Activated naive CD8-positive, alpha-beta T cell treated with anti-CD3 and anti-CD28 coated beads, Interleukin-2, amount 50 U/mL, for 16 hours (primary cell): Measurements from ENCODE around the gene TBCE.
A peak's percentile ranks its signal among the peaks of the same experiment; 100 is the strongest.

Experiments used
- DNase-seq: peaks from one replicate; pipeline ENCODE4 v3.0.0-alpha.2; 2020; ENCODE audit warnings: low read depth, low spot score

TBCE gene, protein sequence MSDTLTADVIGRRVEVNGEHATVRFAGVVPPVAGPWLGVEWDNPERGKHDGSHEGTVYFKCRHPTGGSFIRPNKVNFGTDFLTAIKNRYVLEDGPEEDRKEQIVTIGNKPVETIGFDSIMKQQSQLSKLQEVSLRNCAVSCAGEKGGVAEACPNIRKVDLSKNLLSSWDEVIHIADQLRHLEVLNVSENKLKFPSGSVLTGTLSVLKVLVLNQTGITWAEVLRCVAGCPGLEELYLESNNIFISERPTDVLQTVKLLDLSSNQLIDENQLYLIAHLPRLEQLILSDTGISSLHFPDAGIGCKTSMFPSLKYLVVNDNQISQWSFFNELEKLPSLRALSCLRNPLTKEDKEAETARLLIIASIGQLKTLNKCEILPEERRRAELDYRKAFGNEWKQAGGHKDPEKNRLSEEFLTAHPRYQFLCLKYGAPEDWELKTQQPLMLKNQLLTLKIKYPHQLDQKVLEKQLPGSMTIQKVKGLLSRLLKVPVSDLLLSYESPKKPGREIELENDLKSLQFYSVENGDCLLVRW

DNA sequence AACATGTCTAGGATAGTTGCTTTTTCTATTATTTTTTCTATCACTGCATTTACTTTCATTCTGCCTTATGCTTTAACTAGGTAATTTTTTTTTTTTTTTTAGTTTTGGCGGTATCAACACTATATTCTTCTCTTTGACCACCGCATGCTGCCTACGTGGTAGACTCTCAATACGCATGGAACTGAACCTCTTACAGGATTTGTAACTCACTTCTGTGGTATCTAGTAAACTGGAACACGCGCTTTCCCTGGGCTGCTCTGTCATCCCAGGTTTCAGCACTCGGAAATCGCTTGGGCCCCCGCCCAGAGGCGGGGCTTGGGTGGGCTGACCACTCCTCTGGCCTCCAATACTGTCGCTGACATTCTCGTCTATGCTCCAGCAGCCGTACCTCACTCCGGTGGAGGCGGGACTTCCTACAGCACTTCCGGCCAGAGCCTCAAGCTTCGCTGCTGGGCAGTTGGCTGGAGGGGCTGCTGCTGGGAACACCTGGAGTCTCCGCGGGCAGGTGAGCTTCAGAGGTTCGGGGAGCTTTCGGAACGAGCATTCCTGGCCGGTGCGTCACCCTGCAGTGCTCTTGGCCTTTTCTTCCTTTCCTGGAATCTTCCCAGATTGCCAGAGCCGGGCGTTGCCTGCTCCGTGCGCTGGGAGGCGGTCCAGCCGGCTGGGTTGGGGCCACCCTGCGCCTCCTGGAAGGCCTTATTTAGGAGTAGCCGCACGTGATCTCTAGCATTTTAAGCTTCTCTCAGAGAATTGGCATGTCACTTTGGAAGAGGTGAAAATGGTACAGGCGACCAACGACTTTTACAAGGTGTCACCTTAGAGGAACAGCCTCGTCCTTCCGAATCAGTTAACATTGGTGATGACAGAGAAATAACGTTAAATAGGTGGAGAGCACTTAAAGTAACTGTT, at the start of gene TBCE:
TBCE (plus strand) TSS at position 428 of the 909 bp plus-strand sequence. CDS start 12,623 bp downstream, outside the sequence.
- DNase-seq: peak; percentile 58

DNA sequence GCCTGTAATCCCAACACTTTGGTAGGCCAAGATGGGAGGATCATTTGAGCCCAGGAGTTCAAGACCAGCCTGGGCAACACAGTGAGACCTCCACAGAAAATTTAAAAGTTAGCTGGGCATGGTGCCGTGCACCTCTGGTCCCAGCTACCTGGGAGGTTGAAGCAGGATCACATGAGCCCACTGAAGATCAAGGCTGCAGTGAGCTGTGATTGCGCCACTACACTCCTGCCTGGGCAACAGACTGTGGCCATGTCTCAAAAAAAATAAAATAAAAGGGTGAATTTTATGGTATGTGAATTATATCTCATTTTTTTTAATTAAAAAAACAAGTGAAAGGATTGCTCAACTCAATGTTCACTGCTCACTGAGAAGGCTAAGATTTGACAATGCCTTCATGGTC, 48.0 kb upstream of the TBCE start:
- no peak for DNase-seq

DNA sequence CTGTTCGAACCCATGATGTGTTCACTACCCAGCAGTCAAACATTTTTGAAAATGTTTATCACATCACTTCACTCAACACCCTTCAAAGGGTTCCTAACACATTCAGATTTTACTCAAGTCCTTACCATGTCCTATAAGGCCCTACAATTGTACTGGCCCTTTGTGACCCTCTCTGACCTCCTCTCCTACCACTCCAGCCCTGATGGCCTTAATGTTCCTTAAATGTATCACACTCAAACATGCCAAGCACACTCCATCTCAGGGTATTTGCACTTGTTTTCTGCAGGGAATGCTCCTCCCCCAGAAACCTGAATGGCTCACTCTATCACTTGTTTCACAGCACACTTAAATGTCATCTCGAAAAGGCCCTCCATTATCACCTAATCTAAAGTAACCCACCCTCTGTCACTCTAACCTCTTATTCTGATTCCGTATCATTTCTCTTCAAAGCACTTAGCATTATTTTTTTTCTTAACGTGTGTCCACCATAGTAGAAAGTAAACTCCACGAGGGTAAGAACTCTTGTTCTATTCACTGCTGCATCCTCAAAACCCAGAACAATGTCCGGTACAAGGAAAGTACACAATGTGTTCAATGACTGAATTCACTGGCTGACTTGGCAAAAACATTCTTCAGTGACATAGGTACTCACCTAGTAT, 46.6 kb upstream of the TBCE start:
- DNase-seq: no peak

DNA sequence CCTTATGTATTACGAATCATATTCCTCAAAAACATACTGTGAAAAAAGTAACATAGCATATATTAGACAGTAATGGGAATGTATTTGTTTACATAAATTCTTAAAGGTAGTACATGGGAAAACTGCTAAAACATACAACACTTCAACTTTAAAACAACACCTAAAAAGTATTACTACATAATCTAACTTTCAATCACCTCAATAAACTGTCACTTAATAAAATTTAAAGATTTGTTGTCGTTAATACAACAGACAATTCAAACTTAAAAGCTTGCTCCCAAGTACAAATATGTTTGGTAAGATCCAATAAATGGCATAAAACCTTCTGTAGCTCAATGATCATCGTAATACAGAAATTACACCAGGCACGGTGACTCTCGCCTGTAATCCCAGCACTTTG, 42.9 kb upstream of the TBCE start:
- no peak for DNase-seq

DNA sequence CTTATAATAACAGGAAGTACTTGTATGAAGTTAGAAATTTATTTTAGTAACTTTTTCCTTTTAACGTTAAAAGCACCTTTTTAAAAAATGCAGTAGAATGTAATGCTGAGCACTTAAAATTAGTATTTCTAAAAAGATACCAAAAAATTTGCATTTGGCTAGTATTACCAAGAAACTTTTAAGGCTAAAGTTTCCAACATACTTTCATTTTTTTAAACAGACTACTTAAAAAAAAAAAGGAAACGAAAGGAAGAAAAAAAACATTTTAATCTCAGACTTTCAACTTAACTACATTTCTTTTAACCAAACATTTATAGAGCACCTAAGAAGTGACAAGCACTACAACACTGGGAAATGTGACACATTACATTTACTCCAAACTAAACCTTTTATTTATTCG, 42.1 kb upstream of the TBCE start:
- no peak for DNase-seq

DNA sequence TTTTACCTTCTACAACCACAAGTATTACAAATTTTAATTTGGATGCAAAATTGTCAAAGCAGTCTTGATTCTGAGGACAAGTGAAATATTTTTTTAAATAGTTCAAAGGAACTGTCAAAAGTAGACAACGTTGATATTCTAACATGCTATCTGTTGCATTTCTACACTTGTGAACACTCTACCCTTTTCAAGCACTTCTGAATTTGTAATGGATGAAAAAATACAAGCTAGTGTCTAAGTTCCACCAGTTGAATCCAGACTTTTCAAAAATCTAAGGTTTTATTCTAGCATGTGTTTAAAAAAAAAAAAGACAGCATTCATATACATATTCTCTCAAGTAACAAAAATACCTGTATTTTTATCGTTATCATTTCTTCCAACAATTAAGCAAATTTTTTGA, 41.4 kb upstream of the TBCE start:
- no peak for DNase-seq

DNA sequence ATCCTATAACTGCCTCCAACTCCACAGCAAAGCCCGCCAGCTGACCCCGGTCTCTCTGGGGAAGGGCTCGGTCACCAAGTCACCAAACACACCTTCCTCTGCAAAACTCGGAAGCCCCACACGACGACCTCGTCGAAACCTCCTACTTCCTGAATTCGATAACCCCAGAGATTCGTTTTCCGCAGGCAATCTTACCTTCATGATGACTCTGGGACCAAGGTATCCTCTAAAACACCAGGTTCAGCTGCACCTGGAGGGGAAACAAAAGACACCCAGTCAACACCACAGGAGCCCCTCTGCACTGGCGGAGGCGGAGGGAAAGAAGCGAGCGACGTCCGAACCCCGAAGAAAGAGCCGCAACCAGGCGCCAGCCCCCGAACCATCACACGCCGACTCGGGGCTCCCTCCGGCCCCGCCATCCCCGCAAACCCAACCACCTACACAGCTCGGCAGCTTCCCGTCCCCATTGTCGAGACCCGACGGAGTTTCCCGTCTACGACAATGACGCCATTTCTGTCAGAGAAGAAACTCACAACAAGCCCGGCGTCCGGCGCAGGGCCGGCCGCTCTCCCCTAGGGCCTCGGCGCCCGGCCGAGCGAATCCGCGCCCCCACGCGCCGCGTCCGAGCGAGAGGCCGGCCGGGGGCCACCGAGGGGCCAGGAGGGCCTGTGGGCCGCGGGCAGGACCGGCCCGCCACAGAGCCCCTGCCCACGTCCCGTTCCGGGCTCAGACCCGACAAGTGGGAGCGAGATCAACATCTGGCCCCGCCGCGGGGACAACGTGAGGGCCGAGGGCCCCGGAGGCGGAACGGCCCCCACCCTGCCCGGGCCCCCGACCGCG, 40.3 kb upstream of the TBCE start:
- DNase-seq: peak; percentile 32

DNA sequence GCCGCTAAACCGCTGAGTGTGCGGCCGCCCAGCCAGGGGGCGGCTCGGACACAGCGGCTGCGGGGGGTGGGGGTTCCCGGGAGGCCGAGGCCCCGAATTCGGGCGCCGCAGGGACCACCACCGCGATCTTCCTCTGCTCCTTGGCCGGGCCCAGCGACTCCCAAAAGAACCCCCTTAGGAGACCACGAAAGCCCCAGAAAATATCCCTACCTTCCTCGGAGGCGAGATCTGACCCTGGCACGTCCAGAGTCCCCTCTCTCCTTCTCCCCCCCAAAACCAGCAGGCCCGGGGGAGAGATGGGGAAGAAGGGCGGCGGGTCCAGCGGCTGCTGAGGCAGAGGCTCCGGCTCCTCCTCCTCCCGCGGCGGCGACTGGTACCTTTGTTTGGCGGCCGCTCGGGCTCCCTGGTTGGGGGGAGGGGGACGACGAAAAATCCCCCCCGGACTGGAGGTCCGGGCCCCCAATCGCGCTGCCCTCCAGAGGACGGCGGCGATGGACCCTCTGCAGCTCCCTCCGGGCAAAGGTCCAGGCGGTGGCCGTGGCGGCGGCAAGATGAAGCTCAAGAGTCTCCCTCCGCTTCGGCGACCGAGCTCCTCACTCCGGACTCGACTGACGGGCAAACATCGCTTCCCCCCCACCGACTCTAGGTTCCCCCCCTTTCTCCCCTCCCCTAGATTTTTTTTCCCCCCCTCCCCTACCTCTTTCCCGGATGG, 39.5 kb upstream of the TBCE start, which contains the start of gene ARID4B:
ARID4B (minus strand) TSS at position 621 of the 712 bp plus-strand sequence. CDS start 1,260 bp downstream, outside the sequence.
- peak; percentile 17 for DNase-seq

DNA sequence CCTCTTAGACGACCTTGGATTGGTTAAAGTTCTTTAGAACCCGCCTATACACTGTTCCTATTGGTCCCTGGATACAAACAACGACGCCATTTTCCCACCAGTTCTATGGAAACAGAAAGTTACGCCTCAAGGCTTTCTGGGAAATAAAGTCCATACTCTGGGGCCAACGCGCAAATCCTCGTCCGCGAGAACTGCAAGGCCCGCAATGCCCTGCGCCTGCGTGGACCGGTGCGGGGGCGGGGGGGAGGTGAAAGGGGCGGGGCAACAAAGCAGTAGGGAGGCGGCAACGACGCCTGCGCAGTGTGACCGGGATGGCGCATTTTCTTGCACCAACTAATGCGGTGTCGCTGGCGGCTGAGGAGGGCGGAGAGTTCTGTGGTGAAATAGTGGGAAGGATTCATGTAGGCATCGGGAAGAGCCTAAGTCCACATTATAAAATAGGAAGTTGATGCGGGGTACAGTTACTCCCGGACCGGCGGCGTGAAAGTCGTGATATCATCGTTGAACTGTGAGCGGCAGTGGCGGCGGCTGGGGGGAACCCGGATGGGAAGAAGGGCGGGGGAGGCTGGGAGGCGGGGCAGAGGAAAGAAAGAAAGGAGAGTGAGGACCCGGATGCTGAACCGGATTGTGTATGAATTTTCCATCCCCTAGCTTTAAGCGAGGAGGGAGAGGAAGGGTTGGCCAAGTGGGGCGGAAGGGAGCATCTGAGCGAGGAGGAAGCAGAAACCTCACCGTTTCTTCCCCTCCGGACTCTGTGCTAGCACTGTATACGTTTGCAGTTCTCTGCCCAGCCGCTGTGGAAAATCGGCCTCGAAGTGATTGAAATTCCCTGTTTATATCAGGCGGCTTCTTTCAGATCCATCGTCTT, 38.7 kb upstream of the TBCE start, which contains the start of gene GGPS1:
GGPS1 (plus strand) TSS at position 300 of the 868 bp plus-strand sequence. CDS start 6,695 bp downstream, outside the sequence.
- DNase-seq: peak; percentile 98

DNA sequence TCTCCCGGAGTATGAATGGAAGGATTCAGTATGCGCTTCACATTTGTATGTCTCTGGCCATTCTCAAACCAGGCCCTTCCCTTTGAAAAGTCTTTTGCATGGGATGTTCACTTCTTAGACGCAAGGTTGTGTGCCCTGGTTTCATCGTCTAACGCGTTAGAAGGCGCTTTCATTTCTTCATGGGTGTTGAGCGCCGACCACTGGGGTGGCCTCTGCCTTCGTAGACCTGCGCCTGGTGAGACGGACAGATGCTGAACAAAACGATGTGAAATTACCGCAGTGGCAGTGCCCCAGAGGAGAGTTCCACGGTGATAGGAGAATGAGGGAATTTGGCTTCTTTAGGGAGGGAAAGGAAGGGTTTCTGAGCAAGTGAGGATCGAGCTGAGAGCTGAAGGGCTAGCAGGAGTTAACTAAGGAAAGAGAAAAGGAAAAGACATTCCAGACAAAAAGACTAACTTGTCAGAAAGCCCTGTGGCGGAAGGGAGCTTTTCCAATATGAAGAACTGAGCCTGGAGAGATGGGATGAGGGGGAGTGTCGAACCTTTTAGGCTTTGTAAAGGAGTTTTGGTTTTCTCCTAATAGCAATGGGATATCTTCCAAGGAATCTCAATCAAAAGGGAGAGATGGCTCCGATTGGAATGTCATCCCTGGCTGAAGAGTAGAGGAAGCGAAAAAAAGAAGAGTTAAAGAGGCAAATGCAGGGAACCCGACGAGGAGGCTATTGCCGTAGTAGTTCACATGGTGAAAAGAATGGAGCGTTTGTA, 37.9 kb upstream of the TBCE start:
- no peak for DNase-seq

DNA sequence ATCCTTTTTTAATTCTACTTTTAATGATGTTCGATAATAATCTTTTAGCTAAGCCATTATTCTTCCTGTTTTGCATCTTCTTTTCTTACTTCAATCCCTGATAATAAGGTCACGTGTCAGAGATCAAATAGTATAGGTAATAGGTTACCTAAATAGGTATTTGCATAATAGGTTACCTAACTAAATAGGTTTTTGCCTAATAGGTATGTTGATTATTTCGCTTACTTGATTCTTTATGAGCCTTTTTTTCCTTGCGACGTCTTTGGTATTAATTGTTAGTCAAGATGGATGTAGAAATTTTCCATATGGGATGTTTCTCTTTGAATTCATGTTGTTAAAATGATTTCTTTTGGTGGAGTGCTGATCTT, 36.3 kb upstream of the TBCE start:
- DNase-seq: no peak

DNA sequence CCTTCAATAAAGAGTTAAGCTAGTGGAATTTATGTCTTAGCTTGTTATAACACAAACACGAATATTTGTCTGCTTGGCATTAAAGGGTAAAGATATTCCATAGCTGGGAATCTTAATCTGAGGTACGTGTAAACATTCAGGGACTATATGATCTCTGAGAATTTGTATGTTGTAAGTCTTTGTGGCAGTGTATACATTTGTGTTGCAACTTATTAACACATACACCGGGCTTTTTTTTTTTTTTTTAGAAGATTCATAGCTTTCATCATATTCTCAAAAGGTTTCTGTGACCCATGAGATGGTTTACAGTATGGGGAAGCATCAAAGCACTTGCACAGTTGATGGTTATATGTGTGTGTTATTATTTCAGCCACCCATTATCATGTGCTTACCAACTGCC, 35.8 kb upstream of the TBCE start:
- DNase-seq: no peak

DNA sequence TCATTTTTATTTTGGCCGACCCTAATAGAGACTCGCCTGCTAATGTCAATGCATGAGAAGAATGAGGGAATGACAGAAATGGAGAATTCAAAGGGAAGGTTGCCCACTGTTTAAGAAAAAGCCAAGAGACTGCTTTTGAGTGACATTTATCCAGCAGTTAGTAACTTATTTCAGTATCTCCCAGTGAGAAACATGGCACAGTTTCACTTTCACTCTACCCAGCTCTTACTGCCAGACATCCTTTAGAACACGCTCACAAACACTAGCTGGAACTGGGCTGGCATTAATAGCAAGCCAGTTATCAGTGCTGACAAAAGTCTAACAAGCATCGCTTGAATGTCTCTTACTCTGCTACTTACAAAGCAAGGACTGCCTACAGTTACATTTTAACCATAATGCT, 30.3 kb upstream of the TBCE start:
- no peak for DNase-seq

DNA sequence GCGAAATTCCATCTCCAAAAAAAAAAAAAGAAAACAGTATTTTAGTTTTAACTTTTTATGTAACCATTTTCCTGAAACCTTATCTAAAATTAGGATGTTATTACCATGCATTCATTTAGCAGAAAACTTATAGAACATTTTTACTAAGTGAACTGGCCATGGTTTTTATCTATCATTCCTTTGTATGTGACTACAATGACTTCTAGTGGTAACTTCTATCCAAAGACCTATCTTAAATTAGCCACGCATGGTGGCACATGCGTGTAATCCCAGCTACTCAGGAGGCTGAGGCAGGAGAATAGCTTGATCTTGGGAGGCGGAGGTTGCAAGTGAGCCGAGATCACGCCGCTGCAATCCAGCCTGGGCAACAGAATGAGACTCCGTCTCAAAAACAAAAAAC, 27.5 kb upstream of the TBCE start:
- DNase-seq: no peak

DNA sequence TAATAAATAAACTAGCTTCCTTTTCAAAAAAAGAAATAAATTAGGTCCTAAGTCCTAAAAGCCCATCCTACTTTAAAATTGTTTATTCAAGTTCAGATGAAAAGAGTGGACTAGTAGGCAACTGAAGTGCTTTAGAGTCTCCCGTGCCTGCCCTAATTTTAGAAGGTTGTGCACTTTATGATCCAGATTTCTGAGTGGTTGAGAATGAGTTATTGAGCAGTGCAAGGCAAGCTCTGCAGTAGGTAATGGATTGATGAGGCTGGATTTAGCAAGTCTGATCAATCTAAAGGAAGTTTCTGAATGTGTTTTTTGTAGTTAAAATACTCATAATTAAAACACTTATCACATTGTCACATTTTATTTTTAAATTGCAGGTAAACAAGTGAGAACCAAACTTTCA, 25.9 kb upstream of the TBCE start:
- no peak for DNase-seq

DNA sequence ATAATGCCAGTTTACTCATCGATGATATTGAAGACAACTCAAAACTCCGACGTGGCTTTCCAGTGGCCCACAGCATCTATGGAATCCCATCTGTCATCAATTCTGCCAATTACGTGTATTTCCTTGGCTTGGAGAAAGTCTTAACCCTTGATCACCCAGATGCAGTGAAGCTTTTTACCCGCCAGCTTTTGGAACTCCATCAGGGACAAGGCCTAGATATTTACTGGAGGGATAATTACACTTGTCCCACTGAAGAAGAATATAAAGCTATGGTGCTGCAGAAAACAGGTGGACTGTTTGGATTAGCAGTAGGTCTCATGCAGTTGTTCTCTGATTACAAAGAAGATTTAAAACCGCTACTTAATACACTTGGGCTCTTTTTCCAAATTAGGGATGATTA, 25.2 kb upstream of the TBCE start:
- DNase-seq: no peak

DNA sequence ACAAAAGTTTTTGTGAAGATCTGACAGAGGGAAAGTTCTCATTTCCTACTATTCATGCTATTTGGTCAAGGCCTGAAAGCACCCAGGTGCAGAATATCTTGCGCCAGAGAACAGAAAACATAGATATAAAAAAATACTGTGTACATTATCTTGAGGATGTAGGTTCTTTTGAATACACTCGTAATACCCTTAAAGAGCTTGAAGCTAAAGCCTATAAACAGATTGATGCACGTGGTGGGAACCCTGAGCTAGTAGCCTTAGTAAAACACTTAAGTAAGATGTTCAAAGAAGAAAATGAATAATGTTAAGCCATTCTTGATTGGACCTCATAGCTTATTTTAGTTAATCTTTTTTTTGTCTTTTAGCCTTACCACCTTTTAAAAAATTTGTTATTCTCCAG, 24.8 kb upstream of the TBCE start:
- DNase-seq: no peak

DNA sequence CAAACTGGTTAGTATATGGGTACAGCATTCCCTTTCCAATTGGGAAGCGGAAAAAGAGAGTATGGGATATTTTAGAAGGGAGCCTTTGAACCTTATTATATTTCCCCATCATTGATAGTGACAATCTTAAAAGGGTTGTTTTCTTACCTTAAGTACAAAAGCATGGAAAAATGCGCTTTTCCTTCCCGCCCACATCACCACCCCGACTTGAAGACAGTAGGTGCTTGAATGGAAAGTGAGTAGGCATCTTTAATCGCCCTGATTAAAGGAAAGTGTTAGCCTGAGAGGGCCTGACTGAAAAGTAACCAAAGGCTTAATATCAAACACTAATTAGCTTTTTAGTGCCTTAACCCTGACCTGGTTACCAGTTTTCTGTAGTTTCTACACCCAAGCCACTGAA, 23.5 kb upstream of the TBCE start:
- DNase-seq: no peak
